ENCODE data around the gene LHPP. TPM values are rescaled to one million over a fixed set of nuclear protein-coding genes. Genes with fewer than 3 reads are reported as not detected.

LHPP gene
- total RNA-seq, 1 donor from 2014 or later, result 12.1 TPM

GRCh38 chr10:124541076-124541903, 79.7 kb downstream of the LHPP start:
- DNase-seq (ENCODE audit: low read depth), result no peak
- H3K4me3 ChIP-seq (ENCODE audit: low read depth, low read length), result no peak overlapping the region
- no peak for TF ChIP-seq CTCF (conservative IDR thresholded peaks at IDR 0.05; ENCODE audit: low read depth, low read length)

- TF ChIP-seq CTCF (conservative IDR thresholded peaks at IDR 0.05; ENCODE audit: low read depth, low read length), result no peak
- no peak for DNase-seq (ENCODE audit: low read depth)
- no peak overlapping the region for H3K4me3 ChIP-seq (ENCODE audit: low read depth, low read length)
Observed at GRCh38 chr10:124542336-124542735, 80.7 kb downstream of the LHPP start.

GRCh38 chr10:124543146-124543545, 81.5 kb downstream of the LHPP start:
- no peak overlapping the region for H3K4me3 ChIP-seq (ENCODE audit: low read depth, low read length)
- no peak for TF ChIP-seq CTCF (conservative IDR thresholded peaks at IDR 0.05; ENCODE audit: low read depth, low read length)
- DNase-seq (ENCODE audit: low read depth), result no peak

GRCh38 chr10:124543971-124544370, 82.3 kb downstream of the LHPP start:
- DNase-seq (ENCODE audit: low read depth), result no peak
- no peak overlapping the region for H3K4me3 ChIP-seq (ENCODE audit: low read depth, low read length)
- no peak for TF ChIP-seq CTCF (conservative IDR thresholded peaks at IDR 0.05; ENCODE audit: low read depth, low read length)

- TF ChIP-seq CTCF (conservative IDR thresholded peaks at IDR 0.05; ENCODE audit: low read depth, low read length), result no peak
- H3K4me3 ChIP-seq (ENCODE audit: low read depth, low read length), result no peak overlapping the region
- DNase-seq (ENCODE audit: low read depth), result no peak
Observed at GRCh38 chr10:124544711-124545110, 83.1 kb downstream of the LHPP start.

- no peak for DNase-seq (ENCODE audit: low read depth)
- no peak for TF ChIP-seq CTCF (conservative IDR thresholded peaks at IDR 0.05; ENCODE audit: low read depth, low read length)
- H3K4me3 ChIP-seq (ENCODE audit: low read depth, low read length), result no peak overlapping the region
Observed at GRCh38 chr10:124545351-124546054, 83.9 kb downstream of the LHPP start.
